PC-3 (cell line): ENCODE results near the gene SLITRK5. TPM values are rescaled to one million over a fixed set of nuclear protein-coding genes. Genes with fewer than 3 reads are reported as not detected.
A peak's percentile ranks its signal among the peaks of the same experiment; 100 is the strongest.

Source experiments
- ATAC-seq: fragments of 200-7000 bp; cut with Tn5 transposase; 2 replicates; pipeline ENCODE4 v1.9.1; 2020; ENCODE audit warnings: mild to moderate bottlenecking, moderate library complexity
- BruUV-seq: library from RNA; stranded (reverse); fragments of 400-500 nt; replicated peaks from 2 replicates; lab custom pipeline; 2021; lab: Mats Ljungman, UMichigan
- CTCF ChIA-PET: fragments of 300-600 bp; sonication (Branson Sonifier 250); formaldehyde crosslinking; loops from one replicate; lab custom pipeline; 2022; ENCODE audit warnings: antibody characterized with exemption; lab: Charles Lee
- POLR2A ChIA-PET: fragments of 300-600 bp; sonication (Branson Sonifier 250); formaldehyde crosslinking; loops from one replicate; lab custom pipeline; 2022; ENCODE audit warnings: antibody characterized with exemption; ENCODE audit not compliant: unreplicated experiment; lab: Charles Lee
- DNase-seq: peaks from one replicate; pipeline ENCODE4 v3.0.0-alpha.2; 2015
- H2AFZ ChIP-seq: fragments of 300-600 bp; sonication (generic); 2 replicates; pipeline ENCODE4 v1.6.0; 2016; ENCODE audit warnings: antibody characterized with exemption, low read length
- H3F3A ChIP-seq: fragments of 300-600 bp; sonication (generic); one replicate; pipeline ENCODE4 v1.6.0; 2017; ENCODE audit warnings: antibody characterized with exemption, low read length, control low read depth, mild to moderate bottlenecking; ENCODE audit not compliant: unreplicated experiment
- H3K27ac ChIP-seq: fragments of 300-600 bp; sonication (generic); 2 replicates; pipeline ENCODE4 v1.5.1; 2016; ENCODE audit warnings: mild to moderate bottlenecking, low read length
- H3K27me3 ChIP-seq: fragments of 300-600 bp; sonication (generic); 2 replicates; pipeline ENCODE4 v1.6.1; 2016; ENCODE audit warnings: low read length, mixed read lengths
- H3K36me3 ChIP-seq: fragments of 300-600 bp; sonication (generic); 2 replicates; pipeline ENCODE4 v1.6.1; 2016; ENCODE audit warnings: low read depth, mixed run types, low read length, mixed read lengths
- H3K4me1 ChIP-seq: fragments of 300-600 bp; sonication (generic); 2 replicates; pipeline ENCODE4 v1.5.1; 2016; ENCODE audit warnings: low read length; ENCODE audit not compliant: insufficient read depth
- H3K4me2 ChIP-seq: fragments of 300-600 bp; sonication (generic); 2 replicates; pipeline ENCODE4 v1.6.0; 2016; ENCODE audit warnings: low read length
- H3K4me3 ChIP-seq: fragments of 300-600 bp; sonication (generic); 2 replicates; pipeline ENCODE4 v1.5.1; 2016; ENCODE audit warnings: mild to moderate bottlenecking, low read length, mixed read lengths
- H3K79me2 ChIP-seq: fragments of 300-600 bp; sonication (generic); 2 replicates; pipeline ENCODE4 v1.6.1; 2017; ENCODE audit warnings: low read length, mixed read lengths
- H3K9ac ChIP-seq: fragments of 300-600 bp; sonication (generic); 2 replicates; pipeline ENCODE4 v1.6.0; 2016; ENCODE audit warnings: mild to moderate bottlenecking, low read length
- H3K9me2 ChIP-seq: fragments of 300-600 bp; sonication (generic); replicated peaks from 2 replicates; pipeline ENCODE4 v1.6.1; 2016; ENCODE audit warnings: mixed run types, low read length, mixed read lengths
- H3K9me3 ChIP-seq: fragments of 300-600 bp; sonication (generic); 2 replicates; pipeline ENCODE4 v1.6.1; 2016; ENCODE audit warnings: low read length, mixed read lengths
- H4K20me1 ChIP-seq: fragments of 300-600 bp; sonication (generic); 2 replicates; pipeline ENCODE4 v1.6.1; 2016; ENCODE audit warnings: low read length, mixed read lengths
- EZH2 ChIP-seq: fragments of 300-600 bp; sonication (generic); IDR thresholded peaks from one replicate; pipeline ENCODE4 v1.6.1; 2017; ENCODE audit warnings: antibody characterized with exemption, mild to moderate bottlenecking, low read length; ENCODE audit not compliant: unreplicated experiment
- EZH2phosphoT487 ChIP-seq: fragments of 300-600 bp; sonication (generic); IDR thresholded peaks from 2 replicates; pipeline ENCODE4 v1.6.1; 2018; ENCODE audit warnings: mild to moderate bottlenecking, antibody characterized with exemption, low read length, borderline replicate concordance
- intact Hi-C: fragments of 100-400 bp; cut with micrococcal nuclease; formaldehyde crosslinking; loops from 2 replicates; pipeline ENCODE4 v1.9.0; 2023
- total RNA-seq: library from RNA; depleted of rRNA; stranded (reverse); fragments of >200 nt; gene quantifications from 2 replicates; pipeline ENCODE4 v1.2.3, GENCODE V29; 2014
- TF ChIP-seq, protein P1 (sequence below): fragments of 300-600 bp; sonication (generic); conservative IDR thresholded peaks from 2 replicates; pipeline ENCODE4 v1.5.1; 2017; ENCODE audit warnings: antibody characterized with exemption, low read depth, mild to moderate bottlenecking, low read length

SLITRK5 gene
- total RNA-seq, 1 experiment from 2014 or later = 0.18 TPM

- DNase-seq (peak; percentile 14), ATAC-seq (peak; percentile 43)
- Histone ChIP-seq H4K20me1 (no peaks in the 10 kb centered on the region), H3K4me2 (peak overlapping the region; percentile 99), H3F3A (no peaks in the 10 kb centered on the region), H3K27me3 (peaks cover 5% of the 10 kb centered on the region; the same call in 1 of the 2 replicates), H3K27ac (no peak overlapping the region), H3K9ac (peak overlapping the region; percentile 37; the same call in 1 of the 2 replicates), H3K79me2 (no peaks in the 10 kb centered on the region), H3K36me3 (no peaks in the 10 kb centered on the region), H3K9me3 (no peaks in the 10 kb centered on the region), H3K4me3 (peak overlapping the region; percentile 81), H3K4me1 (peaks cover 4% of the 10 kb centered on the region; the same call in 1 of the 2 replicates), H3K9me2 (no peaks in the 10 kb centered on the region), H2AFZ (peak overlapping the region; percentile 95)
- CTCF ChIA-PET = no interaction called here
- intact Hi-C loops = no loop called here
- no TSS peak for BruUV-seq
- TF ChIP-seq, protein P1, sequence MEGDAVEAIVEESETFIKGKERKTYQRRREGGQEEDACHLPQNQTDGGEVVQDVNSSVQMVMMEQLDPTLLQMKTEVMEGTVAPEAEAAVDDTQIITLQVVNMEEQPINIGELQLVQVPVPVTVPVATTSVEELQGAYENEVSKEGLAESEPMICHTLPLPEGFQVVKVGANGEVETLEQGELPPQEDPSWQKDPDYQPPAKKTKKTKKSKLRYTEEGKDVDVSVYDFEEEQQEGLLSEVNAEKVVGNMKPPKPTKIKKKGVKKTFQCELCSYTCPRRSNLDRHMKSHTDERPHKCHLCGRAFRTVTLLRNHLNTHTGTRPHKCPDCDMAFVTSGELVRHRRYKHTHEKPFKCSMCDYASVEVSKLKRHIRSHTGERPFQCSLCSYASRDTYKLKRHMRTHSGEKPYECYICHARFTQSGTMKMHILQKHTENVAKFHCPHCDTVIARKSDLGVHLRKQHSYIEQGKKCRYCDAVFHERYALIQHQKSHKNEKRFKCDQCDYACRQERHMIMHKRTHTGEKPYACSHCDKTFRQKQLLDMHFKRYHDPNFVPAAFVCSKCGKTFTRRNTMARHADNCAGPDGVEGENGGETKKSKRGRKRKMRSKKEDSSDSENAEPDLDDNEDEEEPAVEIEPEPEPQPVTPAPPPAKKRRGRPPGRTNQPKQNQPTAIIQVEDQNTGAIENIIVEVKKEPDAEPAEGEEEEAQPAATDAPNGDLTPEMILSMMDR = no peak
- no peak for TF ChIP-seq EZH2phosphoT487
- no peak for TF ChIP-seq EZH2
- POLR2A ChIA-PET = no interaction called here
Observed at GRCh38 chr13:87677496-87678371, 6.6 kb downstream of the SLITRK5 start.

DNA sequence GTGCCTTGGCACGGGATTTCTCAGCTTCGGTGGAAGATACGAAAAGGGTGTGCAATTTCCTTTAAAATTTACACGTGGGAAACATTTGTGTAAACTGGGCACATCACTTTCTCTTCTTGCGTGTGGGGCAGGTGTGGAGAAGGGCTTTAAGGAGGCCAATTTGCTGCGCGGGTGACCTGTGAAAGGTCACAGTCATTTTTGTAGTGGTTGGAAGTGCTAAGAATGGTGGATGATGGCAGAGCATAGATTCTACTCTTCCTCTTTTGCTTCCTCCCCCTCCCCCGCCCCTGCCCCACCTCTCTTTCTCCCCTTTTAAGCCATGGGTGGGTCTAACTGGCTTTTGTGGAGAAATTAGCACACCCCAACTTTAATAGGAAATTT, 7.2 kb downstream of the SLITRK5 start:
- Histone ChIP-seq H3K4me1 (peaks cover 4% of the 10 kb centered on the region; the same call in 1 of the 2 replicates), H3K9me3 (no peaks in the 10 kb centered on the region), H4K20me1 (no peaks in the 10 kb centered on the region), H3K36me3 (no peaks in the 10 kb centered on the region), H2AFZ (peak overlapping the region; percentile 95), H3K4me3 (peak overlapping the region; percentile 81), H3K27ac (no peak overlapping the region), H3K27me3 (peaks cover 4% of the 10 kb centered on the region; the same call in 1 of the 2 replicates), H3F3A (no peaks in the 10 kb centered on the region), H3K9ac (peak overlapping the region; percentile 37; the same call in 1 of the 2 replicates), H3K79me2 (no peaks in the 10 kb centered on the region), H3K9me2 (no peaks in the 10 kb centered on the region), H3K4me2 (peak overlapping the region; percentile 99)
- POLR2A ChIA-PET = no interaction called here
- intact Hi-C loops = no loop called here
- TF ChIP-seq EZH2phosphoT487 (no peak), EZH2 (no peak)
- TF ChIP-seq, protein P1 = no peak
- no TSS peak for BruUV-seq
- peak; percentile 6; the same call in 1 of the 2 replicates for ATAC-seq
- DNase-seq = no peak
- CTCF ChIA-PET = no interaction called here
